ENCODE results near the gene SEMA3F.

- no peak for TF ChIP-seq POLR2AphosphoS5 (IDR thresholded peaks at IDR 0.05; ENCODE audit: low read depth)
- TF ChIP-seq JUNB (IDR thresholded peaks at IDR 0.05; ENCODE audit: unreplicated experiment) = no peak
- no peak for TF ChIP-seq CTCF (conservative IDR thresholded peaks at IDR 0.05; ENCODE audit: low read depth in 2 of 2)
- TF ChIP-seq CREB1 (CRISPR knock-in tag; IDR thresholded peaks at IDR 0.05; ENCODE audit: low read depth) = no peak
- TF ChIP-seq EZH2 (IDR thresholded peaks at IDR 0.05; ENCODE audit: low read depth, unreplicated experiment) = no peak
- no peak for TF ChIP-seq ETS1 (IDR thresholded peaks at IDR 0.05)
- no peak for TF ChIP-seq EZH2phosphoT487 (IDR thresholded peaks at IDR 0.05; ENCODE audit: unreplicated experiment)
- TF ChIP-seq REST (IDR thresholded peaks at IDR 0.05; ENCODE audit: unreplicated experiment) = no peak
Measured at GRCh38 chr3:50150404-50150750, 4.7 kb upstream of the SEMA3F start.

Data from GM23338 (cell line).